Upper lobe of left lung (tissue), 6 donors: ENCODE results near the gene GRB10. TPM values are rescaled to one million over a fixed set of nuclear protein-coding genes. Genes with fewer than 3 reads are reported as not detected.

Experiments
- ATAC-seq, 2 donors: fragments of 200-7000 bp; cut with Tn5 transposase; one replicate each; pipeline ENCODE4 v1.9.1; 2022; ENCODE audit warnings: mild to moderate bottlenecking in 2 of 2, moderate library complexity in 2 of 2; ENCODE audit not compliant: low FRiP score in 2 of 2
- DNase-seq, 2 donors: peaks; one replicate each; pipeline ENCODE4 v3.0.0-alpha.2; 2019 to 2020
- H3K27ac ChIP-seq, 4 donors: fragments of 200-600 bp; sonication (generic); one replicate each; pipeline ENCODE4 v1.5.1; 2016 to 2019
- H3K27me3 ChIP-seq, 4 donors: fragments of 200-600 bp; sonication (generic); one replicate each; pipeline ENCODE4 v1.5.1; 2017 to 2019
- H3K36me3 ChIP-seq, 4 donors: fragments of 200-600 bp; sonication (generic); one replicate each; pipeline ENCODE4 v1.5.1; 2016 to 2019
- H3K4me1 ChIP-seq, 4 donors: fragments of 200-600 bp; sonication (generic); one replicate each; pipeline ENCODE4 v1.5.1; 2018 to 2019
- H3K4me3 ChIP-seq, 4 donors: fragments of 200-600 bp; sonication (generic); one replicate each; pipeline ENCODE4 v1.5.1; 2017 to 2019; ENCODE audit warnings: mild to moderate bottlenecking in 2 of 4, moderate library complexity in 1 of 4
- H3K9me3 ChIP-seq, 4 donors: fragments of 200-600 bp; sonication (generic); one replicate each; pipeline ENCODE4 v1.5.1; 2018 to 2019
- CTCF ChIP-seq, 6 experiments: fragments of 450-650 bp in 4 of 6; fragments of 200-600 bp in 2 of 6; sonication (generic) in 2 of 6; IDR thresholded peaks; one replicate each; pipeline ENCODE4 v1.5.1; 2016 to 2019; ENCODE audit warnings: antibody characterized with exemption in 6 of 6
- EP300 ChIP-seq, 4 donors: sonication (generic); formaldehyde crosslinking; IDR thresholded peaks; one replicate each; pipeline ENCODE4 v1.5.1; 2017; ENCODE audit warnings: antibody characterized with exemption in 4 of 4, control low read depth in 2 of 4
- POLR2A ChIP-seq, 4 donors: fragments of 450-650 bp; IDR thresholded peaks; one replicate each; pipeline ENCODE4 v1.5.1; 2016 to 2017; ENCODE audit warnings: antibody characterized with exemption in 4 of 4, mild to moderate bottlenecking in 2 of 4
- POLR2AphosphoS5 ChIP-seq, 2 donors: sonication (generic); formaldehyde crosslinking; IDR thresholded peaks; one replicate each; pipeline ENCODE4 v1.5.1; 2017; ENCODE audit warnings: antibody characterized with exemption in 2 of 2
- WGBS, 2 donors: methylation state at CpG; one replicate each; pipeline ENCODE4 v1.1.5; 2017 to 2018; 5-methylcytosine and 5-hydroxymethylcytosine counted together
- total RNA-seq, 6 donors: library from RNA; depleted of rRNA in 4 of 6; stranded (reverse); fragments of >200 nt in 4 of 6; gene quantifications; one replicate each; pipeline versions ENCODE4 v1.1.0 to v1.2.1, GENCODE V29; 2016 to 2021
- donor health status: DM: no; HTN: no; CAD: no; lungs with moderate emphysema.
- donor health status: DM: no; HTN: yes; CAD: no; lungs with severe emphysema.

GRB10 gene
- total RNA-seq, 6 donors from 2014 or later = 32.8 to 92.2 (median 46.5) TPM

- TF ChIP-seq CTCF (IDR thresholded peaks at IDR 0.05) = no peak
- Histone ChIP-seq H3K27me3 (no peaks in the 10 kb centered on the region), H3K4me3 (no peak overlapping the region), H3K4me1 (peaks cover 0 to 6% (median under 1%) of the 10 kb centered on the region in 4 donors), H3K36me3 (no peaks in the 10 kb centered on the region), H3K27ac (no peak overlapping the region), H3K9me3 (no peaks in the 10 kb centered on the region)
- ATAC-seq (no peak), DNase-seq (no peak)
- WGBS, 2 donors = 79 to 84% methylated on average over 11 of the region's 11 CpGs
Measured at GRCh38 chr7:50821457-50822008, 38.8 kb upstream of the GRB10 start.

GRCh38 chr7:50818324-50818723 lies 35.6 kb upstream of the GRB10 start:
- Histone ChIP-seq H3K4me3 (no peak overlapping the region), H3K36me3 (no peaks in the 10 kb centered on the region), H3K4me1 (no peaks in the 10 kb centered on the region), H3K27me3 (no peaks in the 10 kb centered on the region), H3K9me3 (no peaks in the 10 kb centered on the region), H3K27ac (no peak overlapping the region)
- ATAC-seq (no peak), DNase-seq (no peak)
- WGBS, 2 donors = 61 to 82% methylated on average over 6 of the region's 6 CpGs
- no peak for TF ChIP-seq EP300 (IDR thresholded peaks at IDR 0.05)
- TF ChIP-seq POLR2A (IDR thresholded peaks at IDR 0.05) = no peak
- TF ChIP-seq CTCF (IDR thresholded peaks at IDR 0.05) = no peak

GRCh38 chr7:50817561-50817960 lies 34.9 kb upstream of the GRB10 start:
- DNase-seq = no peak
- Histone ChIP-seq H3K27me3 (no peaks in the 10 kb centered on the region), H3K4me1 (peaks cover 0 to 3% (median 2%) of the 10 kb centered on the region in 4 donors), H3K27ac (no peak overlapping the region), H3K9me3 (no peaks in the 10 kb centered on the region), H3K36me3 (no peaks in the 10 kb centered on the region), H3K4me3 (no peak overlapping the region)
- WGBS, 2 donors = 50 to 63% methylated on average over 1 of the region's 1 CpG
- no peak for TF ChIP-seq POLR2A (IDR thresholded peaks at IDR 0.05)
- TF ChIP-seq EP300 (IDR thresholded peaks at IDR 0.05) = no peak
- no peak for TF ChIP-seq CTCF (IDR thresholded peaks at IDR 0.05)
- no peak for TF ChIP-seq POLR2AphosphoS5 (IDR thresholded peaks at IDR 0.05)
- ATAC-seq = no peak

GRCh38 chr7:50815138-50815537 lies 32.4 kb upstream of the GRB10 start:
- Histone ChIP-seq H3K4me1 (peaks cover 0 to 5% (median 3%) of the 10 kb centered on the region in 4 donors), H3K27ac (no peak overlapping the region), H3K4me3 (no peak overlapping the region), H3K36me3 (no peaks in the 10 kb centered on the region), H3K27me3 (no peaks in the 10 kb centered on the region), H3K9me3 (no peaks in the 10 kb centered on the region)
- ATAC-seq = no peak
- no peak for TF ChIP-seq POLR2A (IDR thresholded peaks at IDR 0.05)
- no peak for TF ChIP-seq EP300 (IDR thresholded peaks at IDR 0.05)
- TF ChIP-seq CTCF (IDR thresholded peaks at IDR 0.05) = no peak
- no peak for TF ChIP-seq POLR2AphosphoS5 (IDR thresholded peaks at IDR 0.05)
- 96 to 99% methylated on average over 3 of the region's 3 CpGs for WGBS, 2 donors
- DNase-seq = no peak

GRCh38 chr7:50814166-50814565 lies 31.5 kb upstream of the GRB10 start:
- no peak for DNase-seq

More at GRCh38 chr7:50814166-50814565, 31.5 kb upstream of the GRB10 start:
- no peak for ATAC-seq
- Histone ChIP-seq H3K27ac (no peak overlapping the region), H3K9me3 (no peaks in the 10 kb centered on the region), H3K36me3 (no peaks in the 10 kb centered on the region), H3K4me1 (peaks cover 0 to 5% (median 3%) of the 10 kb centered on the region in 4 donors), H3K27me3 (no peaks in the 10 kb centered on the region), H3K4me3 (no peak overlapping the region)
- TF ChIP-seq POLR2AphosphoS5 (IDR thresholded peaks at IDR 0.05) (no peak), CTCF (IDR thresholded peaks at IDR 0.05) (no peak), POLR2A (IDR thresholded peaks at IDR 0.05) (no peak), EP300 (IDR thresholded peaks at IDR 0.05) (no peak)
- 78 to 84% methylated on average over 3 of the region's 3 CpGs for WGBS, 2 donors
